ENCODE measurements around the gene MYLK.

MYLK gene

DNA sequence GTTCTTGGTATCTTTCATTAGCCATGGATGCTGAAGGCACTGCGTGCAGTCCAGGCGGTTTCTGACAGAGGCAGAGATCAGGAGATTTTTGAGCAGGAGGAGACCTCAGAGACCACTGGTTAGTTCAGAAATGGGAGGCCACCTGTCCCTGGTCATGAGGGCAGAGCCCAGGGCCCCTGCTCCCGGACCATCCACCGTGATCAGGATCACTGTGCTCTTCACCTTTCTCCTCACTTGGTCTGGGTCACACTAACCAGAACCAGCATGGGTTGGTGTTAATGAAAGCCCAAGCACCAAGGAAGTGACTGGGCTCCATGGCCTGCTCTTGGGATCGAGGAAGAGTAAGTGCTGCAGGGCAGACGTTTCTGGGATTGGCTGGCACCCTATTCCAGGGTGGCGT lies 257.3 kb downstream of the MYLK start:
- Histone ChIP-seq H3K36me3 (ENCODE audit: control insufficient read depth, insufficient read depth, low read length) (peaks cover 34% of the 10 kb centered on the region), H3K9me3 (ENCODE audit: control insufficient read depth, low read length) (no peaks in the 10 kb centered on the region), H3K27ac (ENCODE audit: low read depth, low read length, severe bottlenecking) (no peak overlapping the region), H3K4me1 (ENCODE audit: control insufficient read depth, insufficient read depth, low read length, poor library complexity, severe bottlenecking) (no peaks in the 10 kb centered on the region), H3K4me3 (ENCODE audit: extremely low read depth, insufficient read depth, low read length, poor library complexity, severe bottlenecking) (no peak overlapping the region)
- WGBS, 2 experiments (ENCODE audit: insufficient coverage in 2 of 2) = 79 to 98% methylated on average over 4 to 5 of the region's 7 CpGs

- Histone ChIP-seq H3K4me1 (ENCODE audit: control insufficient read depth, insufficient read depth, low read length, poor library complexity, severe bottlenecking) (no peaks in the 10 kb centered on the region), H3K4me3 (ENCODE audit: extremely low read depth, insufficient read depth, low read length, poor library complexity, severe bottlenecking) (no peak overlapping the region), H3K27ac (ENCODE audit: low read depth, low read length, severe bottlenecking) (no peak overlapping the region), H3K9me3 (ENCODE audit: control insufficient read depth, low read length) (no peaks in the 10 kb centered on the region), H3K36me3 (ENCODE audit: control insufficient read depth, insufficient read depth, low read length) (peaks cover 32% of the 10 kb centered on the region)
- WGBS, 2 experiments (ENCODE audit: insufficient coverage in 2 of 2) = 86 to 100% methylated on average over 1 of the region's 1 CpG
Observed at GRCh38 chr3:123624302-123624701, 259.8 kb downstream of the MYLK start.

GRCh38 chr3:123623346-123623880 lies 260.7 kb downstream of the MYLK start:
- Histone ChIP-seq H3K4me3 (ENCODE audit: extremely low read depth, insufficient read depth, low read length, poor library complexity, severe bottlenecking) (no peak overlapping the region), H3K36me3 (ENCODE audit: control insufficient read depth, insufficient read depth, low read length) (peaks cover 31% of the 10 kb centered on the region), H3K9me3 (ENCODE audit: control insufficient read depth, low read length) (no peaks in the 10 kb centered on the region), H3K4me1 (ENCODE audit: control insufficient read depth, insufficient read depth, low read length, poor library complexity, severe bottlenecking) (no peaks in the 10 kb centered on the region), H3K27ac (ENCODE audit: low read depth, low read length, severe bottlenecking) (no peak overlapping the region)
- 86 to 100% methylated on average over 2 to 3 of the region's 5 CpGs for WGBS, 2 experiments (ENCODE audit: insufficient coverage in 2 of 2)

GRCh38 chr3:123622766-123623165 lies 261.4 kb downstream of the MYLK start:
- no peaks in the 10 kb centered on the region for H3K9me3 ChIP-seq (ENCODE audit: control insufficient read depth, low read length)
- WGBS, 2 experiments (ENCODE audit: insufficient coverage in 2 of 2) = 90 to 100% methylated on average over 1 to 2 of the region's 2 CpGs
- no peaks in the 10 kb centered on the region for H3K4me1 ChIP-seq (ENCODE audit: control insufficient read depth, insufficient read depth, low read length, poor library complexity, severe bottlenecking)
- H3K36me3 ChIP-seq (ENCODE audit: control insufficient read depth, insufficient read depth, low read length) = peaks cover 33% of the 10 kb centered on the region
- no peak overlapping the region for H3K27ac ChIP-seq (ENCODE audit: low read depth, low read length, severe bottlenecking)
- H3K4me3 ChIP-seq (ENCODE audit: extremely low read depth, insufficient read depth, low read length, poor library complexity, severe bottlenecking) = no peak overlapping the region

DNA sequence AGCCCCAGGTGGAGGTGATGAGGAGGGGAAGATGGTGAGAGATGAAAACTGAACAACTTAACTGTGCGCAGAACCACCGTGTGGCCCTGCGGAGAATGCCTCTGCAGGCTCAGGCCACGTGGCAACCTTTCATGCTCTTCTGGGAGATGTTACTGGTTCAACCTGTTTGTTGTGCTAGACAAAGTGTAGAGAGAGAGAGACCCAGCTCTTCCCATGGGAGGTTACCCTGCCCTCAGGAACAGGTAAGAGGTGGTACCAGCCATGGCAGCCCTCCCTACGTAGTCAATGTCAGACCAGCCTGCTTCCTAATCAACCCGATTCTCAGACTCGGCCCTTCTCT lies 262.3 kb downstream of the MYLK start:
- peaks cover 28% of the 10 kb centered on the region for H3K36me3 ChIP-seq (ENCODE audit: control insufficient read depth, insufficient read depth, low read length)
- H3K27ac ChIP-seq (ENCODE audit: low read depth, low read length, severe bottlenecking) = no peak overlapping the region
- WGBS, 2 experiments (ENCODE audit: insufficient coverage in 2 of 2) = 94 to 100% methylated on average over 7 of the region's 7 CpGs
- no peak overlapping the region for H3K4me3 ChIP-seq (ENCODE audit: extremely low read depth, insufficient read depth, low read length, poor library complexity, severe bottlenecking)
- no peaks in the 10 kb centered on the region for H3K4me1 ChIP-seq (ENCODE audit: control insufficient read depth, insufficient read depth, low read length, poor library complexity, severe bottlenecking)
- H3K9me3 ChIP-seq (ENCODE audit: control insufficient read depth, low read length) = no peaks in the 10 kb centered on the region

GRCh38 chr3:123621186-123621849 lies 262.8 kb downstream of the MYLK start:
- Histone ChIP-seq H3K36me3 (ENCODE audit: control insufficient read depth, insufficient read depth, low read length) (peaks cover 27% of the 10 kb centered on the region), H3K9me3 (ENCODE audit: control insufficient read depth, low read length) (no peaks in the 10 kb centered on the region), H3K27ac (ENCODE audit: low read depth, low read length, severe bottlenecking) (no peak overlapping the region), H3K4me3 (ENCODE audit: extremely low read depth, insufficient read depth, low read length, poor library complexity, severe bottlenecking) (no peak overlapping the region), H3K4me1 (ENCODE audit: control insufficient read depth, insufficient read depth, low read length, poor library complexity, severe bottlenecking) (no peaks in the 10 kb centered on the region)
- WGBS, 2 experiments (ENCODE audit: insufficient coverage in 2 of 2) = 52 to 100% methylated on average over 2 to 5 of the region's 7 CpGs

DNA sequence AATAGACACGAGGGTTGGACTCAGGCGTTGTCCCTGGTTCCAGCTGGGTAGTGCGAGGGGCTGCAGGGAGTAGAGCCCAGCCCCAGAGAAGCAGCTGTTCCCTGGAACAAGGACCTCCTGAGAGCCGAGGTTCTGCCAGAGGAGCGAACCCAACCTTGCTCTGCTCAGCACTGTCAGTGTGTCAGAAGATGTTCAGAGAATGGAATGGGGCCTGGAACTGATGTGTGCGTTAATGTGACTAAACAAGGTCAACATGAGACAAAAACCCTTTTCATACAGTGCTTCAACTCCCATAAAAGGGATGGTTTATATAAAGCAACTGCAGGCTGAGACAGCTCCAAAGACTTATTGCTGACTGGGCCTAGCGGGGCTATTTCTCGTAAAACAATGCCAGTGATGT lies 263.8 kb downstream of the MYLK start:
- Histone ChIP-seq H3K4me1 (ENCODE audit: control insufficient read depth, insufficient read depth, low read length, poor library complexity, severe bottlenecking) (no peaks in the 10 kb centered on the region), H3K4me3 (ENCODE audit: extremely low read depth, insufficient read depth, low read length, poor library complexity, severe bottlenecking) (no peak overlapping the region), H3K27ac (ENCODE audit: low read depth, low read length, severe bottlenecking) (no peak overlapping the region), H3K36me3 (ENCODE audit: control insufficient read depth, insufficient read depth, low read length) (peaks cover 24% of the 10 kb centered on the region), H3K9me3 (ENCODE audit: control insufficient read depth, low read length) (no peaks in the 10 kb centered on the region)
- 92 to 94% methylated on average over 3 to 6 of the region's 8 CpGs for whole genome bisulfite sequencing, 2 experiments (ENCODE audit: insufficient coverage in 2 of 2)

- Histone ChIP-seq H3K36me3 (ENCODE audit: control insufficient read depth, insufficient read depth, low read length) (peaks cover 24% of the 10 kb centered on the region), H3K4me1 (ENCODE audit: control insufficient read depth, insufficient read depth, low read length, poor library complexity, severe bottlenecking) (no peaks in the 10 kb centered on the region), H3K4me3 (ENCODE audit: extremely low read depth, insufficient read depth, low read length, poor library complexity, severe bottlenecking) (no peak overlapping the region), H3K27ac (ENCODE audit: low read depth, low read length, severe bottlenecking) (no peak overlapping the region), H3K9me3 (ENCODE audit: control insufficient read depth, low read length) (no peaks in the 10 kb centered on the region)
- WGBS, 2 experiments (ENCODE audit: insufficient coverage in 2 of 2) = 68 to 100% methylated on average over 2 to 4 of the region's 5 CpGs
Observed at GRCh38 chr3:123618768-123619484, 265.2 kb downstream of the MYLK start.

DNA sequence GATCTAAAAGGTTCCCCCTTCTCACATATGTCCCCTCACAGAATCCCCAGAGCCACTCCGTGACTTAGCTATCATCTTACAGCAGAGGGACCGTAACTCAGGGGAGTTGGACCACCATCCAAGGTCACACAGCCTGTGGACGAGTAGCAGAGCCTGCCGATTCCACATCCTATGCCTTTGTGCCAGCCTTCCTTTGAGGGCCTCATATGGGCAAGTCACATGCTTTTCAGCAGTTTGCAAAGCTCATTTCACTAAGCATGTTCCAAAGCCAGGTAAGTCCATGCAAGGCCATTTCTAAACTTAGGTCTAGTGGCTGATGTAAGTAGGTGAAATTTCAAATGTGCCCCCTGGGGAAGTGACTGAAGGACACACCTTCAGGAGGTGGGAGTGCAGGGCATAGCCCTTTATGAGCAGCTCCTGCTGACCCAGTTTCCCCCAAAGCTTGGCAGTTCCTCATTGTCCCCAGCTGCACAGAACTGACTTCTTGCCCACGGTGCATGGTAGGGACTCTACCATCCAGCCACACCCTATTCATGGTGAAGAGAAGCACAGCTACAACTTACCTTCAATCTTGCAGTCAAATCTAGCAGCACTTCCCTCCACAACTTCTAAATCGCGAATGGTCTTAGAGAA lies 265.9 kb downstream of the MYLK start:
- WGBS, 2 experiments (ENCODE audit: insufficient coverage in 2 of 2) = 86 to 96% methylated on average over 4 to 7 of the region's 7 CpGs
- Histone ChIP-seq H3K4me1 (ENCODE audit: control insufficient read depth, insufficient read depth, low read length, poor library complexity, severe bottlenecking) (no peaks in the 10 kb centered on the region), H3K4me3 (ENCODE audit: extremely low read depth, insufficient read depth, low read length, poor library complexity, severe bottlenecking) (no peak overlapping the region), H3K36me3 (ENCODE audit: control insufficient read depth, insufficient read depth, low read length) (peaks cover 31% of the 10 kb centered on the region), H3K9me3 (ENCODE audit: control insufficient read depth, low read length) (no peaks in the 10 kb centered on the region), H3K27ac (ENCODE audit: low read depth, low read length, severe bottlenecking) (no peak overlapping the region)

DNA sequence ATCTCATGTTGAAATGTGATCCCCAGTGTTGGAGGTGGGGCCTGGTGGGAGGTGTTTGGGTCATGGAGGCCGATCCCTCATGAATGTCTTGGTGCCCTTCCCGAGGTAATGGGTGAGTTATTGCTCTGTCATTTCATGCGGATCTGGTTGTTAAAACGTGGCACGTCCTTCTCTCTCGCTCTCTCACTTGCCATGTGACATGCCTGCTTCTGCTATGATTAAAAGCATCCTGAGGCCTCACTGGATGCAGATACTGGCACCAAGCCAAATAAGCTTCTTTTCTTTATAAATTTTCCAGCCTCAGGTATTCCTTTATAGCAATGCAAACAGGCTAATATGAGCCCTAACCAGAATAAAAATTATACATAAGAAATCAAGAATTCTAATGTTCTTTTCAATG lies 267.5 kb downstream of the MYLK start:
- H3K4me1 ChIP-seq (ENCODE audit: control insufficient read depth, insufficient read depth, low read length, poor library complexity, severe bottlenecking) = no peaks in the 10 kb centered on the region
- H3K36me3 ChIP-seq (ENCODE audit: control insufficient read depth, insufficient read depth, low read length) = peaks cover 35% of the 10 kb centered on the region
- no peaks in the 10 kb centered on the region for H3K9me3 ChIP-seq (ENCODE audit: control insufficient read depth, low read length)
- 76 to 88% methylated on average over 6 of the region's 6 CpGs for WGBS, 2 experiments (ENCODE audit: insufficient coverage in 2 of 2)
- no peak overlapping the region for H3K27ac ChIP-seq (ENCODE audit: low read depth, low read length, severe bottlenecking)
- H3K4me3 ChIP-seq (ENCODE audit: extremely low read depth, insufficient read depth, low read length, poor library complexity, severe bottlenecking) = no peak overlapping the region
